ENCODE data around the gene RAB22A.

GRCh38 chr20:58271606-58272351 is 37.7 kb upstream of the RAB22A start:
- TF ChIP-seq POLR2AphosphoS5 (IDR thresholded peaks at IDR 0.05; ENCODE audit: borderline replicate concordance, low read depth, low read length) = no peak
- no peak for TF ChIP-seq EZH2 (IDR thresholded peaks at IDR 0.05)
- no peak for TF ChIP-seq FOXP2 (optimal IDR thresholded peaks at IDR 0.05; ENCODE audit: control extremely low read depth, extremely low read length, insufficient read depth)
